Metanephros (tissue), 1 donor: ENCODE measurements around the gene ESRRG. TPM values are rescaled to one million over a fixed set of nuclear protein-coding genes. Genes with fewer than 3 reads are reported as not detected.

ENCODE experiments used
- total RNA-seq: library from RNA; depleted of rRNA; stranded (reverse); fragments of >200 nt; gene quantifications from one replicate; pipeline ENCODE4 v1.2.3, GENCODE V29; 2014

The ESRRG gene
- 57.9 TPM for total RNA-seq

DNA sequence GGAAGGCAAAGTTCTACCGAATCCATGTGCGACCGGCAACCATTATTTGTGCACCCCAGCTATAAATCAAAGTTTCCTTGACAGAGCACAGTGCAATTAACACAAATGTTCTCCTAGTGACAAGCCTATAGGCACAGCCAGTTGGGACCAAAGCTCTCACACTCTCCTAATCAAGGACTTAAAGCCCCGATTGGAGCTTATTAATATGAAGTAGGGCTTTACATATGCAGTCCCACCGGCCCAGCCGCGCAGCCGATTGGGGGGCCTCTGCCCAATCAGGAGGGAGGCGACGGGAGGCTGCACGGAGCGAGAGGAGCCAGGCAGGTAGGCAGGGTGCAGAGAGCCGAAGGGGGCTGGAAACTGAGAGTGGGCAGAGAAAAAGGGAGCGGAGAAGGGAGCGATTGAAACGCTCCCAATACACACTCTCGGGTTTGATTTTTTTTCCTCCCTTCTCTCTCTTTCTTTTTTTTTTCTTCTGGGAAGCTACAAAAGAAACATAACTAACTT lies at the start of gene ESRRG:
Gene ESRRG, minus strand, starts transcription at position 156 of the 507 bp plus-strand sequence. Its CDS starts 130 bp downstream, at position 26.

